Measurements from ENCODE around the gene VSIG10.

DNA sequence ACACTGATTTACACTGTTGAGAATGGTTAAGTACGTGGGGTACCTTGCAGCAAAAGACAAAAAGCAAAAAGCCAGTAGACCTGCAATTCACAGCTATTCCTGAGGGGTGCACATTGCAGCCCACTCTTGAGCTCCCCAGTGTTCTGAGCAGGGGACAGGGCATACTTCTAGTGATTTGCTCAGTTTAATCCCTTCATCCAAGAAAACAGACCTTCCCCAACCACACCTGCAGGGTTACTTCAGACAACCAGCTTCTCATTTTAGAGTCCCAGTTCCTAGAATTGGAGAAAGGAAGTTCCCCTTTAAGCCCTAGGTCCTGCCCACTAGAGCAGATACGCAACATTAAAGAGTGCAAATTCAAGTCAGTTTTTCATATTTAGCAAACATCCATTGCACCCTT, 39.2 kb downstream of the VSIG10 start:
- TF ChIP-seq POLR2A (IDR thresholded peaks at IDR 0.05), result no peak
- TF ChIP-seq, protein P1, sequence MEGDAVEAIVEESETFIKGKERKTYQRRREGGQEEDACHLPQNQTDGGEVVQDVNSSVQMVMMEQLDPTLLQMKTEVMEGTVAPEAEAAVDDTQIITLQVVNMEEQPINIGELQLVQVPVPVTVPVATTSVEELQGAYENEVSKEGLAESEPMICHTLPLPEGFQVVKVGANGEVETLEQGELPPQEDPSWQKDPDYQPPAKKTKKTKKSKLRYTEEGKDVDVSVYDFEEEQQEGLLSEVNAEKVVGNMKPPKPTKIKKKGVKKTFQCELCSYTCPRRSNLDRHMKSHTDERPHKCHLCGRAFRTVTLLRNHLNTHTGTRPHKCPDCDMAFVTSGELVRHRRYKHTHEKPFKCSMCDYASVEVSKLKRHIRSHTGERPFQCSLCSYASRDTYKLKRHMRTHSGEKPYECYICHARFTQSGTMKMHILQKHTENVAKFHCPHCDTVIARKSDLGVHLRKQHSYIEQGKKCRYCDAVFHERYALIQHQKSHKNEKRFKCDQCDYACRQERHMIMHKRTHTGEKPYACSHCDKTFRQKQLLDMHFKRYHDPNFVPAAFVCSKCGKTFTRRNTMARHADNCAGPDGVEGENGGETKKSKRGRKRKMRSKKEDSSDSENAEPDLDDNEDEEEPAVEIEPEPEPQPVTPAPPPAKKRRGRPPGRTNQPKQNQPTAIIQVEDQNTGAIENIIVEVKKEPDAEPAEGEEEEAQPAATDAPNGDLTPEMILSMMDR (IDR thresholded peaks at IDR 0.05), result no peak
